HUES64 (cell line): ENCODE measurements around the gene EIF1AD.
A peak's percentile ranks its signal among the peaks of the same experiment; 100 is the strongest.
"Not testable (repeated sequence)": the region's sequence is repeated elsewhere in the genome, so short reads cannot be mapped to it uniquely, and the experiment has no call there.

Source experiments
- H3K27ac ChIP-seq: 2 replicates; pipeline ENCODE4 v1.7.0; 2013; ENCODE audit warnings: low read depth, low read length, inconsistent platforms
- H3K27me3 ChIP-seq: 2 replicates; pipeline ENCODE4 v1.6.1; 2013; ENCODE audit warnings: mild to moderate bottlenecking, low read length; ENCODE audit not compliant: insufficient read depth
- H3K36me3 ChIP-seq: 2 replicates; pipeline ENCODE4 v1.6.1; 2013; ENCODE audit warnings: mild to moderate bottlenecking, low read length; ENCODE audit not compliant: insufficient read depth
- H3K4me1 ChIP-seq: 2 replicates; pipeline ENCODE4 v1.6.1; 2013; ENCODE audit warnings: mild to moderate bottlenecking, low read length, moderate library complexity; ENCODE audit not compliant: insufficient read depth
- H3K4me3 ChIP-seq: 2 replicates; pipeline ENCODE4 v1.5.1; 2013; ENCODE audit warnings: mild to moderate bottlenecking, low read length, moderate library complexity
- H3K9ac ChIP-seq: 2 replicates; pipeline ENCODE4 v1.6.1; 2013; ENCODE audit warnings: mild to moderate bottlenecking, low read depth, low read length
- H3K9me3 ChIP-seq: 2 replicates; pipeline ENCODE4 v1.6.1; 2013; ENCODE audit warnings: low read depth, low read length; ENCODE audit not compliant: insufficient read depth
- WGBS: fragments of 150-250, 120-280 bp; methylation state at CpG from one replicate; pipeline ENCODE4 v1.1.7; 2013; ENCODE audit warnings: missing lambda C conversion rate; 5-methylcytosine and 5-hydroxymethylcytosine counted together

The EIF1AD gene

GRCh38 chr11:65962141-65962564 lies 39.8 kb downstream of the EIF1AD start:
- Histone ChIP-seq H3K36me3 (peaks cover 37% of the 10 kb centered on the region), H3K4me1 (peaks cover 9% of the 10 kb centered on the region), H3K4me3 (peak overlapping the region; percentile 74), H3K27me3 (no peaks in the 10 kb centered on the region), H3K9me3 (no peaks in the 10 kb centered on the region), H3K9ac (peak overlapping the region; percentile 94), H3K27ac (no peak overlapping the region)
- 10% methylated on average over 13 of the region's 13 CpGs for WGBS

- Histone ChIP-seq H3K4me3 (peak within 1 kb of the TSS; percentile 74), H3K9ac (peak within 1 kb of the TSS; percentile 94), H3K9me3 (no peaks in the 10 kb centered on the region), H3K36me3 (peaks cover 30% of the 10 kb centered on the region), H3K27ac (peak within 1 kb of the TSS; percentile 89), H3K4me1 (peaks cover 9% of the 10 kb centered on the region), H3K27me3 (no peaks in the 10 kb centered on the region)
- 1% methylated on average over 97 of the region's 97 CpGs for WGBS
Measured at GRCh38 chr11:65961267-65962140, 40.5 kb downstream of the EIF1AD start, which contains the start of gene SART1. SART1 (plus strand) TSS chr11:65961734; CDS start chr11:65961781, 47 bp downstream.

GRCh38 chr11:65960824-65961266 lies 41.1 kb downstream of the EIF1AD start:
- WGBS: 62% methylated on average over 16 of the region's 16 CpGs
- peak overlapping the region; percentile 74 for H3K27ac ChIP-seq
- H3K4me1 ChIP-seq: peaks cover 9% of the 10 kb centered on the region
- peaks cover 24% of the 10 kb centered on the region for H3K36me3 ChIP-seq
- peak overlapping the region; percentile 81 for H3K9ac ChIP-seq
- H3K4me3 ChIP-seq: peak overlapping the region; percentile 74
- H3K9me3 ChIP-seq: no peaks in the 10 kb centered on the region
- no peaks in the 10 kb centered on the region for H3K27me3 ChIP-seq

GRCh38 chr11:65958774-65959420 lies 43.1 kb downstream of the EIF1AD start:
- Histone ChIP-seq H3K4me3 (no peak overlapping the region), H3K9ac (no peak overlapping the region), H3K27me3 (no peaks in the 10 kb centered on the region), H3K27ac (no peak overlapping the region), H3K36me3 (peaks cover 5% of the 10 kb centered on the region; the same call in 1 of the 2 replicates), H3K4me1 (peaks cover 9% of the 10 kb centered on the region), H3K9me3 (no peaks in the 10 kb centered on the region)
- WGBS: 89% methylated on average over 17 of the region's 17 CpGs

GRCh38 chr11:65958291-65958690 lies 43.7 kb downstream of the EIF1AD start:
- Histone ChIP-seq H3K36me3 (0 out of 2 replicates have a peak, but pooled peaks cover 3% of the 10 kb centered on the region), H3K9ac (no peak overlapping the region), H3K27me3 (no peaks in the 10 kb centered on the region), H3K27ac (no peak overlapping the region), H3K4me3 (no peak overlapping the region), H3K9me3 (no peaks in the 10 kb centered on the region), H3K4me1 (peaks cover 9% of the 10 kb centered on the region)
- WGBS: 84% methylated on average over 4 of the region's 4 CpGs

- Histone ChIP-seq H3K36me3 (0 out of 2 replicates have a peak, but pooled peaks cover 3% of the 10 kb centered on the region), H3K9me3 (no peaks in the 10 kb centered on the region), H3K27ac (no peak overlapping the region; the same call in 1 of the 2 replicates), H3K4me3 (no peak overlapping the region), H3K27me3 (no peaks in the 10 kb centered on the region), H3K4me1 (no peaks in the 10 kb centered on the region), H3K9ac (no peak overlapping the region)
- 97% methylated on average over 7 of the region's 8 CpGs for WGBS
Measured at GRCh38 chr11:65954771-65955170, 47.2 kb downstream of the EIF1AD start.

- H3K4me3 ChIP-seq: no peak overlapping the region
- H3K9ac ChIP-seq: no peak overlapping the region
Measured at GRCh38 chr11:65953471-65953870, 48.5 kb downstream of the EIF1AD start.

GRCh38 chr11:65952052-65952521 lies 49.9 kb downstream of the EIF1AD start:
- Histone ChIP-seq H3K4me1 (0 out of 2 replicates have a peak, but pooled peaks cover 2% of the 10 kb centered on the region), H3K27me3 (no peaks in the 10 kb centered on the region), H3K36me3 (no peaks in the 10 kb centered on the region), H3K9ac (no peak overlapping the region), H3K4me3 (no peak overlapping the region), H3K9me3 (no peaks in the 10 kb centered on the region), H3K27ac (no peak overlapping the region)
- WGBS: 90% methylated on average over 6 of the region's 6 CpGs

More at GRCh38 chr11:65953471-65953870, 48.5 kb downstream of the EIF1AD start:
- Histone ChIP-seq H3K9me3 (no peaks in the 10 kb centered on the region), H3K27ac (no peak overlapping the region), H3K27me3 (no peaks in the 10 kb centered on the region), H3K36me3 (no peaks in the 10 kb centered on the region), H3K4me1 (no peaks in the 10 kb centered on the region)
- 91% methylated on average over 20 of the region's 20 CpGs for WGBS

GRCh38 chr11:65951641-65952040 lies 50.3 kb downstream of the EIF1AD start:
- H3K4me3 ChIP-seq, H3K9ac ChIP-seq, H3K4me1 ChIP-seq, H3K27me3 ChIP-seq, H3K36me3 ChIP-seq, H3K9me3 ChIP-seq, H3K27ac ChIP-seq: not testable (repeated sequence)
- WGBS: 88% methylated on average over 3 of the region's 3 CpGs

- 96% methylated on average over 4 of the region's 5 CpGs for WGBS
Measured at GRCh38 chr11:65950711-65951110, 51.2 kb downstream of the EIF1AD start.

GRCh38 chr11:65947603-65948125 lies 54.3 kb downstream of the EIF1AD start:
- WGBS: 93% methylated on average over 12 of the region's 12 CpGs
- no peak overlapping the region for H3K9ac ChIP-seq
- peaks cover 9% of the 10 kb centered on the region for H3K4me1 ChIP-seq
- H3K27ac ChIP-seq: no peak overlapping the region
- no peaks in the 10 kb centered on the region for H3K9me3 ChIP-seq
- no peaks in the 10 kb centered on the region for H3K36me3 ChIP-seq
- H3K4me3 ChIP-seq: no peak overlapping the region
- no peaks in the 10 kb centered on the region for H3K27me3 ChIP-seq

More at GRCh38 chr11:65950711-65951110, 51.2 kb downstream of the EIF1AD start:
- H3K4me1 ChIP-seq, H3K36me3 ChIP-seq, H3K9me3 ChIP-seq, H3K27ac ChIP-seq, H3K9ac ChIP-seq, H3K4me3 ChIP-seq, H3K27me3 ChIP-seq: not testable (repeated sequence)
